ENCODE measurements around the gene NCK1. TPM values are rescaled to one million over a fixed set of nuclear protein-coding genes. Genes with fewer than 3 reads are reported as not detected.

The NCK1 gene
- total and polyA plus RNA-seq, 10 of the 15 experiments (the other 5 are each of a cell fraction or from before 2014, with no cell fraction given) = 15.6 to 33.4 (median 25.0) TPM

DNA sequence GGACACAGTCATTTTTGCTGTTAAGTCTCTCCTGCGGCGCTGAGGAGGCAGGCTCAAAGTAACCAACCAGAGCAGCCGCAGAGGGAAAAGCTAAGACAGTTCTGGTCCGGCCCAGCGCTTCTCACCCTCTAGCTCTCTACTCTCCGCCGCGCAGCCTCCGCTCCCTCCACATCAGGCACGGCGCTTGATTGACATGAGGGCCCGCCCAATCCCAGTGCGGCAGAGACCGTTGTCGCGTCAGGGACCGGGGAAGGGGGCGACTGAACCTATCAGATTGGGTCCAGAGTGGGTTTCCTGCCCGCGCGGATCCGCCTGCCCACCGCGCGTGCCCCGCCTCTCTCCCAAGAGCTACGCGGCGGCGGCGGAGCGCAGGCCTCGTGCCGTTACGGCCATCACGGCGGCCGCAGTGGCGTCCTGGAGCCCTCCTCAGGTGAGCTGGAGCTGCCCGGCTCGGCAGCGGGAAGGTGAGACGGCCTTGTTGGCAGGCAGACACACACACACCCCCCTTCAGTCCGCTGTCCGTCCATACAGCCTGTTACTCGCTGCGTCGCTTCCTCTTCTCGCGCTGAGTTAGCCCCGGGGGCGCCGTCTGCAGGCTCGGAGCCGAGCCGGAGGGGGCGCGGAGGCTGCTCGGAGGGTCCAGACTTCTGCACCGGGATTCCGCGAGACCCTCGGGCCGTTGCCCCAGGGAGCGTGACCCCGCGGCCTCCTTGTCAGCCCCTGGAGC, at the start of gene NCK1 (continued):
- TF ChIP-seq, protein P1, sequence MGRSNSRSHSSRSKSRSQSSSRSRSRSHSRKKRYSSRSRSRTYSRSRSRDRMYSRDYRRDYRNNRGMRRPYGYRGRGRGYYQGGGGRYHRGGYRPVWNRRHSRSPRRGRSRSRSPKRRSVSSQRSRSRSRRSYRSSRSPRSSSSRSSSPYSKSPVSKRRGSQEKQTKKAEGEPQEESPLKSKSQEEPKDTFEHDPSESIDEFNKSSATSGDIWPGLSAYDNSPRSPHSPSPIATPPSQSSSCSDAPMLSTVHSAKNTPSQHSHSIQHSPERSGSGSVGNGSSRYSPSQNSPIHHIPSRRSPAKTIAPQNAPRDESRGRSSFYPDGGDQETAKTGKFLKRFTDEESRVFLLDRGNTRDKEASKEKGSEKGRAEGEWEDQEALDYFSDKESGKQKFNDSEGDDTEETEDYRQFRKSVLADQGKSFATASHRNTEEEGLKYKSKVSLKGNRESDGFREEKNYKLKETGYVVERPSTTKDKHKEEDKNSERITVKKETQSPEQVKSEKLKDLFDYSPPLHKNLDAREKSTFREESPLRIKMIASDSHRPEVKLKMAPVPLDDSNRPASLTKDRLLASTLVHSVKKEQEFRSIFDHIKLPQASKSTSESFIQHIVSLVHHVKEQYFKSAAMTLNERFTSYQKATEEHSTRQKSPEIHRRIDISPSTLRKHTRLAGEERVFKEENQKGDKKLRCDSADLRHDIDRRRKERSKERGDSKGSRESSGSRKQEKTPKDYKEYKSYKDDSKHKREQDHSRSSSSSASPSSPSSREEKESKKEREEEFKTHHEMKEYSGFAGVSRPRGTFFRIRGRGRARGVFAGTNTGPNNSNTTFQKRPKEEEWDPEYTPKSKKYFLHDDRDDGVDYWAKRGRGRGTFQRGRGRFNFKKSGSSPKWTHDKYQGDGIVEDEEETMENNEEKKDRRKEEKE (IDR thresholded peaks at IDR 0.05) = no peak
- TF ChIP-seq TCF3 (IDR thresholded peaks at IDR 0.05; ENCODE audit: borderline replicate concordance, insufficient read depth, low read depth, low read length) (0 out of 2 replicates have a peak, but pooled peaks have one; percentile 17), MEF2A (IDR thresholded peaks at IDR 0.05; ENCODE audit: insufficient read depth, low read depth, low read length) (no peak), POLR2AphosphoS5 (IDR thresholded peaks at IDR 0.05; ENCODE audit: low read length) (peak; percentile 95), SMAD1 (IDR thresholded peaks at IDR 0.05; ENCODE audit: low read depth, partially characterized antibody) (peak; percentile 32), BMI1 (IDR thresholded peaks at IDR 0.05; ENCODE audit: borderline replicate concordance) (no peak), SP1 (IDR thresholded peaks at IDR 0.05; ENCODE audit: low read depth, low read length) (peak; percentile 88), ZZZ3 (IDR thresholded peaks at IDR 0.05; ENCODE audit: control insufficient read depth, insufficient read length, low read depth) (no peak), NR2C2 (IDR thresholded peaks at IDR 0.05; ENCODE audit: borderline replicate concordance, control insufficient read depth, insufficient read length, low read depth) (no peak), GATAD2B (conservative IDR thresholded peaks at IDR 0.05; ENCODE audit: low read depth) (peak; percentile 72), SRF (IDR thresholded peaks at IDR 0.05; ENCODE audit: low read depth in 2 of 2, low read length in 2 of 2) (0 out of 4 replicates have a peak, but pooled peaks of 1 of the 2 experiments have one; percentile 1), RFX5 (IDR thresholded peaks at IDR 0.05; ENCODE audit: low read depth, low read length) (peak; percentile 46; the same call in 1 of the 2 replicates)
- TF ChIP-seq, protein P2, sequence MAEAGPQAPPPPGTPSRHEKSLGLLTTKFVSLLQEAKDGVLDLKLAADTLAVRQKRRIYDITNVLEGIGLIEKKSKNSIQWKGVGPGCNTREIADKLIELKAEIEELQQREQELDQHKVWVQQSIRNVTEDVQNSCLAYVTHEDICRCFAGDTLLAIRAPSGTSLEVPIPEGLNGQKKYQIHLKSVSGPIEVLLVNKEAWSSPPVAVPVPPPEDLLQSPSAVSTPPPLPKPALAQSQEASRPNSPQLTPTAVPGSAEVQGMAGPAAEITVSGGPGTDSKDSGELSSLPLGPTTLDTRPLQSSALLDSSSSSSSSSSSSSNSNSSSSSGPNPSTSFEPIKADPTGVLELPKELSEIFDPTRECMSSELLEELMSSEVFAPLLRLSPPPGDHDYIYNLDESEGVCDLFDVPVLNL (IDR thresholded peaks at IDR 0.05; ENCODE audit: low read depth, low read length) = no peak
- TF ChIP-seq, protein P3, sequence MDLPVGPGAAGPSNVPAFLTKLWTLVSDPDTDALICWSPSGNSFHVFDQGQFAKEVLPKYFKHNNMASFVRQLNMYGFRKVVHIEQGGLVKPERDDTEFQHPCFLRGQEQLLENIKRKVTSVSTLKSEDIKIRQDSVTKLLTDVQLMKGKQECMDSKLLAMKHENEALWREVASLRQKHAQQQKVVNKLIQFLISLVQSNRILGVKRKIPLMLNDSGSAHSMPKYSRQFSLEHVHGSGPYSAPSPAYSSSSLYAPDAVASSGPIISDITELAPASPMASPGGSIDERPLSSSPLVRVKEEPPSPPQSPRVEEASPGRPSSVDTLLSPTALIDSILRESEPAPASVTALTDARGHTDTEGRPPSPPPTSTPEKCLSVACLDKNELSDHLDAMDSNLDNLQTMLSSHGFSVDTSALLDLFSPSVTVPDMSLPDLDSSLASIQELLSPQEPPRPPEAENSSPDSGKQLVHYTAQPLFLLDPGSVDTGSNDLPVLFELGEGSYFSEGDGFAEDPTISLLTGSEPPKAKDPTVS (IDR thresholded peaks at IDR 0.05; ENCODE audit: low read depth, low read length) = no peak
- TF ChIP-seq, protein P4, sequence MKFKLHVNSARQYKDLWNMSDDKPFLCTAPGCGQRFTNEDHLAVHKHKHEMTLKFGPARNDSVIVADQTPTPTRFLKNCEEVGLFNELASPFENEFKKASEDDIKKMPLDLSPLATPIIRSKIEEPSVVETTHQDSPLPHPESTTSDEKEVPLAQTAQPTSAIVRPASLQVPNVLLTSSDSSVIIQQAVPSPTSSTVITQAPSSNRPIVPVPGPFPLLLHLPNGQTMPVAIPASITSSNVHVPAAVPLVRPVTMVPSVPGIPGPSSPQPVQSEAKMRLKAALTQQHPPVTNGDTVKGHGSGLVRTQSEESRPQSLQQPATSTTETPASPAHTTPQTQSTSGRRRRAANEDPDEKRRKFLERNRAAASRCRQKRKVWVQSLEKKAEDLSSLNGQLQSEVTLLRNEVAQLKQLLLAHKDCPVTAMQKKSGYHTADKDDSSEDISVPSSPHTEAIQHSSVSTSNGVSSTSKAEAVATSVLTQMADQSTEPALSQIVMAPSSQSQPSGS (IDR thresholded peaks at IDR 0.05; ENCODE audit: low read length) = no peak
- TF ChIP-seq, protein P5, sequence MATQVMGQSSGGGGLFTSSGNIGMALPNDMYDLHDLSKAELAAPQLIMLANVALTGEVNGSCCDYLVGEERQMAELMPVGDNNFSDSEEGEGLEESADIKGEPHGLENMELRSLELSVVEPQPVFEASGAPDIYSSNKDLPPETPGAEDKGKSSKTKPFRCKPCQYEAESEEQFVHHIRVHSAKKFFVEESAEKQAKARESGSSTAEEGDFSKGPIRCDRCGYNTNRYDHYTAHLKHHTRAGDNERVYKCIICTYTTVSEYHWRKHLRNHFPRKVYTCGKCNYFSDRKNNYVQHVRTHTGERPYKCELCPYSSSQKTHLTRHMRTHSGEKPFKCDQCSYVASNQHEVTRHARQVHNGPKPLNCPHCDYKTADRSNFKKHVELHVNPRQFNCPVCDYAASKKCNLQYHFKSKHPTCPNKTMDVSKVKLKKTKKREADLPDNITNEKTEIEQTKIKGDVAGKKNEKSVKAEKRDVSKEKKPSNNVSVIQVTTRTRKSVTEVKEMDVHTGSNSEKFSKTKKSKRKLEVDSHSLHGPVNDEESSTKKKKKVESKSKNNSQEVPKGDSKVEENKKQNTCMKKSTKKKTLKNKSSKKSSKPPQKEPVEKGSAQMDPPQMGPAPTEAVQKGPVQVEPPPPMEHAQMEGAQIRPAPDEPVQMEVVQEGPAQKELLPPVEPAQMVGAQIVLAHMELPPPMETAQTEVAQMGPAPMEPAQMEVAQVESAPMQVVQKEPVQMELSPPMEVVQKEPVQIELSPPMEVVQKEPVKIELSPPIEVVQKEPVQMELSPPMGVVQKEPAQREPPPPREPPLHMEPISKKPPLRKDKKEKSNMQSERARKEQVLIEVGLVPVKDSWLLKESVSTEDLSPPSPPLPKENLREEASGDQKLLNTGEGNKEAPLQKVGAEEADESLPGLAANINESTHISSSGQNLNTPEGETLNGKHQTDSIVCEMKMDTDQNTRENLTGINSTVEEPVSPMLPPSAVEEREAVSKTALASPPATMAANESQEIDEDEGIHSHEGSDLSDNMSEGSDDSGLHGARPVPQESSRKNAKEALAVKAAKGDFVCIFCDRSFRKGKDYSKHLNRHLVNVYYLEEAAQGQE (IDR thresholded peaks at IDR 0.05; ENCODE audit: low read depth, low read length) = no peak
- TF ChIP-seq, protein P6, sequence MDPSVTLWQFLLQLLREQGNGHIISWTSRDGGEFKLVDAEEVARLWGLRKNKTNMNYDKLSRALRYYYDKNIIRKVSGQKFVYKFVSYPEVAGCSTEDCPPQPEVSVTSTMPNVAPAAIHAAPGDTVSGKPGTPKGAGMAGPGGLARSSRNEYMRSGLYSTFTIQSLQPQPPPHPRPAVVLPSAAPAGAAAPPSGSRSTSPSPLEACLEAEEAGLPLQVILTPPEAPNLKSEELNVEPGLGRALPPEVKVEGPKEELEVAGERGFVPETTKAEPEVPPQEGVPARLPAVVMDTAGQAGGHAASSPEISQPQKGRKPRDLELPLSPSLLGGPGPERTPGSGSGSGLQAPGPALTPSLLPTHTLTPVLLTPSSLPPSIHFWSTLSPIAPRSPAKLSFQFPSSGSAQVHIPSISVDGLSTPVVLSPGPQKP (IDR thresholded peaks at IDR 0.05; ENCODE audit: low read depth, low read length) = no peak

Measured in GM12878 (cell line).